Measurements from ENCODE around the gene IRAK1. TPM values are rescaled to one million over a fixed set of nuclear protein-coding genes. Genes with fewer than 3 reads are reported as not detected.

IRAK1 gene
- total and polyA plus RNA-seq, 2 donors from 2014 or later: 46.6 to 85.3 TPM

DNA sequence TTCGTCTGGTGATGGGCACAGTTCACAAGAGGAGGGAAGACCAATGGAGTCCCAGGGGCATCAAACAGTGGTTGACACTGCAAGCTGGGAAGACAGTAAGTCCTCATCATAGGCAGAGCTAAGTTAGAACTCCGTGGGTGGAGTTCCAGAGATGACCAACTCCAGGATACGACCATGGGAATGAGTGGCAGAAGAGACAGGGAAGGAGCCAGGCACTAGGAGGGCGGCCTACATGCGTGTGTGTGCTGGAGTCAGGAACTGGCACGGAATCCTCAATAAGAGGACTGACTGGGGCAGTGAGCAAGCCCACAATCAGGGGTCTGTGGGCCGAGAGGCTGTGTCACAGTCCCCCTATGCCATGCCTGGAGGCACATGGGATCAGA lies 30.4 kb upstream of the IRAK1 start:
- intact Hi-C loops (cut with DNase I): no loop called here
- no peak for FAIRE-seq

DNA sequence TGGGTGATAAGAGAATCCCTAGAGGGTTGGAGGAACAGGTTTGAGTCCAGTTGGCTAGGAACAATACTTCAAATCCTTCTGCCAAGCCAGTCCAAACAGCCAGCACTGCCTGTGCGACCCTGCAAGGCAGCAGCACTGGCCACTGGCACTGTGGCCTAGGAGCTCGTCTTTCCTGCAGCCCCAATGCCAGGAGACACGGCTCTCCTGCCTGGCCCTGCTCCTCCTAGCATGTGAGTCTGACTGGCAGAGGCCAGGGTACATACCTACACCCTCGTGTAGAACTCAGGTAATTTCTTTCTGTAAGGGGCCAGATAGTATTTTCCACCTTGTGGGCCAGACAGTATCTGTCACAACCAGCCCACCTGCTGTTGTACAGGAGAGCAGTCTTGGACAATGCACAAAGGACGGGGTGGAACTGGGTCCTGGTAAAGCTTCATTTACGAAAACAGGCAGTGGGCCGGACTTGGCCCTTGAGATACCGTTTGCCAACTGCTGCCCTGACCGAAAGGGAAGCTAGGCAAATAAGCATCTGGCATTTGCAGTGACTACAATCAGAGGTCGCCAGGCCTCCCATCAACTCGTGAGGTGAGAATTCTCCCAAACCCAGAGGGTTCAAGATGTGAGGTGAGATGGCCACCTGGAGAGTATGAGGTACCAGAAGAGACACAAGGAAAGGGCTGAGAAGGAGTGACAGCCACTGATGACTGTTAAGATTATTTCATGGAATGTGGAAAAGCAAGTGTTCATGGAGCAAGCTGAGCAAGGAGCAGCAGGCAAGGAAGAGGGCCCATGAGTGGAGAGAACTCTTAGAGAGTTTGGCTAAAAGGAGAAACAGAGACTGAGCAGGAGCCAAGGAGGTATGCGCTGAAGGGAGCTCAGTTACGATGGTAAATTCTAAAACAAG lies 29.8 kb upstream of the IRAK1 start:
- H3K9me3 ChIP-seq (ENCODE audit: control insufficient read depth in 2 of 3, insufficient read depth in 1 of 3, low read length in 3 of 3): no peaks in the 10 kb centered on the region
- no peak overlapping the region for H3K27ac ChIP-seq (ENCODE audit: low read depth in 2 of 2, low read length in 2 of 2)
- no peak for FAIRE-seq
- H3K27me3 ChIP-seq (ENCODE audit: control insufficient read depth, insufficient read depth, low read length): no peaks in the 10 kb centered on the region
- H3K4me1 ChIP-seq (ENCODE audit: control insufficient read depth in 2 of 3, insufficient read depth in 2 of 3, low read depth in 1 of 3, low read length in 3 of 3): peaks cover 2 to 24% (median 4%) of the 10 kb centered on the region in 3 donors
- no peak for DNase-seq
- intact Hi-C loops (cut with DNase I): no loop called here
- peaks cover 0 to 3% (median 2%) of the 10 kb centered on the region in 3 donors for H3K36me3 ChIP-seq (ENCODE audit: control insufficient read depth in 2 of 3, insufficient read depth in 3 of 3, low read length in 3 of 3)
- H3K9ac ChIP-seq (ENCODE audit: low read length in 3 of 3): no peak overlapping the region
- TF ChIP-seq, protein P1, sequence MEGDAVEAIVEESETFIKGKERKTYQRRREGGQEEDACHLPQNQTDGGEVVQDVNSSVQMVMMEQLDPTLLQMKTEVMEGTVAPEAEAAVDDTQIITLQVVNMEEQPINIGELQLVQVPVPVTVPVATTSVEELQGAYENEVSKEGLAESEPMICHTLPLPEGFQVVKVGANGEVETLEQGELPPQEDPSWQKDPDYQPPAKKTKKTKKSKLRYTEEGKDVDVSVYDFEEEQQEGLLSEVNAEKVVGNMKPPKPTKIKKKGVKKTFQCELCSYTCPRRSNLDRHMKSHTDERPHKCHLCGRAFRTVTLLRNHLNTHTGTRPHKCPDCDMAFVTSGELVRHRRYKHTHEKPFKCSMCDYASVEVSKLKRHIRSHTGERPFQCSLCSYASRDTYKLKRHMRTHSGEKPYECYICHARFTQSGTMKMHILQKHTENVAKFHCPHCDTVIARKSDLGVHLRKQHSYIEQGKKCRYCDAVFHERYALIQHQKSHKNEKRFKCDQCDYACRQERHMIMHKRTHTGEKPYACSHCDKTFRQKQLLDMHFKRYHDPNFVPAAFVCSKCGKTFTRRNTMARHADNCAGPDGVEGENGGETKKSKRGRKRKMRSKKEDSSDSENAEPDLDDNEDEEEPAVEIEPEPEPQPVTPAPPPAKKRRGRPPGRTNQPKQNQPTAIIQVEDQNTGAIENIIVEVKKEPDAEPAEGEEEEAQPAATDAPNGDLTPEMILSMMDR (IDR thresholded peaks at IDR 0.05; ENCODE audit: borderline replicate concordance, extremely low read depth, insufficient read depth): no peak
- H3K4me3 ChIP-seq (ENCODE audit: low read length in 3 of 3): no peak overlapping the region

More for the DNA sequence above, 30.4 kb upstream of the IRAK1 start:
- TF ChIP-seq, protein P1 (IDR thresholded peaks at IDR 0.05; ENCODE audit: borderline replicate concordance, extremely low read depth, insufficient read depth): no peak
- no peaks in the 10 kb centered on the region for H3K27me3 ChIP-seq (ENCODE audit: control insufficient read depth, insufficient read depth, low read length)
- DNase-seq: no peak
- H3K9me3 ChIP-seq (ENCODE audit: control insufficient read depth in 2 of 3, insufficient read depth in 1 of 3, low read length in 3 of 3): no peaks in the 10 kb centered on the region
- H3K9ac ChIP-seq (ENCODE audit: low read length in 3 of 3): no peak overlapping the region
- H3K4me3 ChIP-seq (ENCODE audit: low read length in 3 of 3): no peak overlapping the region
- peaks cover 0 to 3% (median 0%) of the 10 kb centered on the region in 3 donors for H3K36me3 ChIP-seq (ENCODE audit: control insufficient read depth in 2 of 3, insufficient read depth in 3 of 3, low read length in 3 of 3)
- no peak overlapping the region for H3K27ac ChIP-seq (ENCODE audit: low read depth in 2 of 2, low read length in 2 of 2)
- H3K4me1 ChIP-seq (ENCODE audit: control insufficient read depth in 2 of 3, insufficient read depth in 2 of 3, low read depth in 1 of 3, low read length in 3 of 3): peaks cover 2 to 24% (median 4%) of the 10 kb centered on the region in 3 donors

DNA sequence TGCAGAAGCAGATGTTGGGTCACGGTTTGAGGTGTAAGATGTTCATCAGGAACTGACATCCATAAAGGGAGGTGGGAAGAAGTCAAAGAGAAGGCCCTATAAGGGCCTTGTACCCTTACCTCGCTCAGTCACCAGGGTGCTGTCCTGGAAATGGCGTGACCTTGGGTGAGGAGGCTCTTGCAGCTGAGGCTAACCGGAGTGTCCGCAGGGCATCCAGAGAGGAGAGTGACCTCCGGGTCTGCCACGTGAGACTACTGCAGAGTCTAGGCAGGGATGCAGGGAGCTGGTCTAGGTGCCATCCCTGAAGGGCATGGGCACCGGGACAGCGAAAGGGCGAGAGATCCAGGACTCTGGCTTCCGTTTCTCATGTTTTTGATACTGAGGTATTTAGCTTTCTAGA lies 28.7 kb upstream of the IRAK1 start:
- Histone ChIP-seq H3K27ac (ENCODE audit: low read depth in 2 of 2, low read length in 2 of 2) (no peak overlapping the region), H3K36me3 (ENCODE audit: control insufficient read depth in 2 of 3, insufficient read depth in 3 of 3, low read length in 3 of 3) (peaks cover 0 to 3% (median 2%) of the 10 kb centered on the region in 3 donors), H3K9ac (ENCODE audit: low read length in 3 of 3) (no peak overlapping the region), H3K4me3 (ENCODE audit: low read length in 3 of 3) (no peak overlapping the region), H3K27me3 (ENCODE audit: control insufficient read depth, insufficient read depth, low read length) (no peaks in the 10 kb centered on the region), H3K9me3 (ENCODE audit: control insufficient read depth in 2 of 3, insufficient read depth in 1 of 3, low read length in 3 of 3) (no peaks in the 10 kb centered on the region), H3K4me1 (ENCODE audit: control insufficient read depth in 2 of 3, insufficient read depth in 2 of 3, low read depth in 1 of 3, low read length in 3 of 3) (peaks cover 2 to 24% (median 4%) of the 10 kb centered on the region in 3 donors)
- intact Hi-C loops (cut with DNase I): no loop called here
- FAIRE-seq: no peak
- DNase-seq: no peak
- TF ChIP-seq, protein P1 (IDR thresholded peaks at IDR 0.05; ENCODE audit: borderline replicate concordance, extremely low read depth, insufficient read depth): no peak

All from kidney (tissue), 14 donors.